GM23338 (cell line): ENCODE data around the gene SNX1. TPM values are rescaled to one million over a fixed set of nuclear protein-coding genes. Genes with fewer than 3 reads are reported as not detected.

Experiments
- ATAC-seq: fragments of 200-7000 bp; cut with Tn5 transposase; 3 replicates; pipeline ENCODE4 v1.9.1; 2020
- DNase-seq: peaks from one replicate; pipeline ENCODE4 v3.0.0-alpha.2; 2015; ENCODE audit warnings: low spot score
- H2AFZ ChIP-seq: fragments of 200-600 bp; sonication (generic); 2 replicates; pipeline ENCODE4 v1.8.0; 2016; ENCODE audit warnings: antibody characterized with exemption, mild to moderate bottlenecking, moderate library complexity
- H3F3A ChIP-seq: fragments of 200-600 bp; sonication (generic); replicated peaks from 2 replicates; pipeline ENCODE4 v1.8.0; 2017; ENCODE audit warnings: antibody characterized with exemption, mixed run types, low read depth
- H3K27ac ChIP-seq: fragments of 200-600 bp; sonication (generic); 2 replicates; pipeline ENCODE4 v1.6.1; 2016; ENCODE audit warnings: low read depth
- H3K27me3 ChIP-seq: fragments of 200-600 bp; sonication (generic); 2 replicates; pipeline ENCODE4 v1.8.0; 2016; ENCODE audit warnings: mild to moderate bottlenecking, mixed run types, moderate library complexity; ENCODE audit not compliant: insufficient read depth
- H3K36me3 ChIP-seq: fragments of 200-600 bp; sonication (generic); 2 replicates; pipeline ENCODE4 v1.8.0; 2016; ENCODE audit warnings: mild to moderate bottlenecking; ENCODE audit not compliant: insufficient read depth
- H3K4me1 ChIP-seq: fragments of 200-600 bp; sonication (generic); 2 replicates; pipeline ENCODE4 v1.8.0; 2016; ENCODE audit warnings: mild to moderate bottlenecking, moderate library complexity; ENCODE audit not compliant: insufficient read depth
- H3K4me2 ChIP-seq: fragments of 200-600 bp; sonication (generic); 2 replicates; pipeline ENCODE4 v1.7.1; 2017; ENCODE audit warnings: mixed run types
- H3K4me3 ChIP-seq: fragments of 200-600 bp; sonication (generic); 2 replicates; pipeline ENCODE4 v1.6.1; 2016; ENCODE audit warnings: mixed run types
- H3K79me2 ChIP-seq: fragments of 200-600 bp; sonication (generic); replicated peaks from 2 replicates; pipeline ENCODE4 v1.8.0; 2017; ENCODE audit warnings: mild to moderate bottlenecking; ENCODE audit not compliant: insufficient read depth
- H3K9me2 ChIP-seq: fragments of 200-600 bp; sonication (generic); 2 replicates; pipeline ENCODE4 v1.8.0; 2017; ENCODE audit not compliant: insufficient read depth
- H4K20me1 ChIP-seq: fragments of 200-600 bp; sonication (generic); replicated peaks from 2 replicates; pipeline ENCODE4 v1.8.0; 2017; ENCODE audit warnings: mild to moderate bottlenecking; ENCODE audit not compliant: insufficient read depth
- H3K27ac Mint-ChIP-seq: 2 replicates; pipeline ENCODE4 v1.8.0; 2020; ENCODE audit warnings: inconsistent platforms, mild to moderate bottlenecking, moderate library complexity, mixed read lengths
- H3K27me3 Mint-ChIP-seq: 3 replicates; pipeline ENCODE4 v1.8.0; 2022; ENCODE audit warnings: low read depth, mild to moderate bottlenecking, moderate library complexity, mixed read lengths, inconsistent platforms; ENCODE audit not compliant: insufficient read depth, poor library complexity
- H3K36me3 Mint-ChIP-seq: 3 replicates; pipeline ENCODE4 v1.8.0; 2021; ENCODE audit warnings: low read depth, mild to moderate bottlenecking, inconsistent platforms, moderate library complexity, mixed read lengths
- H3K4me1 Mint-ChIP-seq: 3 replicates; pipeline ENCODE4 v1.8.0; 2020; ENCODE audit warnings: mild to moderate bottlenecking, inconsistent platforms, mixed read lengths
- H3K4me3 Mint-ChIP-seq: 3 replicates; pipeline ENCODE4 v1.8.0; 2021; ENCODE audit warnings: moderate library complexity, mild to moderate bottlenecking, inconsistent platforms, mixed read lengths
- H3K9me3 Mint-ChIP-seq: 3 replicates; pipeline ENCODE4 v1.8.0; 2020; ENCODE audit warnings: moderate library complexity, mild to moderate bottlenecking, inconsistent platforms, mixed read lengths
- CREB1 ChIP-seq: fragments of 250-450 bp; sonication (Bioruptor Pico); IDR thresholded peaks from 2 replicates; pipeline ENCODE4 v1.5.0; 2020; ENCODE audit warnings: low read depth, mild to moderate bottlenecking, moderate library complexity
- EZH2 ChIP-seq: fragments of 200-600 bp; sonication (generic); IDR thresholded peaks from one replicate; pipeline ENCODE4 v1.8.0; 2017; ENCODE audit warnings: antibody characterized with exemption, mild to moderate bottlenecking, low read depth; ENCODE audit not compliant: unreplicated experiment
- EZH2phosphoT487 ChIP-seq: fragments of 200-600 bp; sonication (generic); IDR thresholded peaks from one replicate; pipeline ENCODE4 v1.8.1; 2018; ENCODE audit warnings: antibody characterized with exemption; ENCODE audit not compliant: unreplicated experiment
- JUNB ChIP-seq: IDR thresholded peaks from one replicate; pipeline ENCODE4 v1.6.1; 2016; ENCODE audit warnings: antibody characterized with exemption; ENCODE audit not compliant: unreplicated experiment
- NANOG ChIP-seq: IDR thresholded peaks from 2 replicates; pipeline ENCODE4 v1.6.1; 2016; ENCODE audit warnings: antibody characterized with exemption, borderline replicate concordance
- POLR2AphosphoS5 ChIP-seq: IDR thresholded peaks from 2 replicates; pipeline ENCODE4 v1.6.1; 2016; ENCODE audit warnings: antibody characterized with exemption, low read depth
- STAT1 ChIP-seq: IDR thresholded peaks from one replicate; pipeline ENCODE4 v1.6.1; 2016; ENCODE audit warnings: antibody characterized with exemption; ENCODE audit not compliant: unreplicated experiment
- ZNF114 ChIP-seq: fragments of 250-450 bp; sonication (Bioruptor Pico); IDR thresholded peaks from 2 replicates; pipeline ENCODE4 v1.5.0; 2020; ENCODE audit warnings: mild to moderate bottlenecking, moderate library complexity
- ZNF331 ChIP-seq: fragments of 250-450 bp; sonication (Bioruptor Pico); IDR thresholded peaks from 2 replicates; pipeline ENCODE4 v1.5.0; 2020; ENCODE audit warnings: low read depth, mild to moderate bottlenecking, moderate library complexity
- polyA plus RNA-seq: library from polyadenylated mRNA; unstranded; fragments of >200 nt; fragmentation: Nextera tagmentation; extraction: Ambion mirVana; gene quantifications from 2 replicates; pipeline ENCODE4 v1.2.1, GENCODE V29; 2016
- total RNA-seq: library from RNA; depleted of rRNA; stranded (reverse); fragments of >200 nt; shearing (Covaris generic); gene quantifications from 2 replicates; pipeline ENCODE4 v1.2.3, GENCODE V29; 2014
- TF ChIP-seq, protein P1 (sequence below), 2 experiments: fragments of 200-600 bp in 1 of 2; sonication (generic) in 1 of 2; conservative IDR thresholded peaks; 2 replicates each; pipeline versions ENCODE4 v1.5.1 to v1.6.1; 2016 to 2017; ENCODE audit warnings: antibody characterized with exemption in 2 of 2, low read depth in 2 of 2, mild to moderate bottlenecking in 2 of 2, moderate library complexity in 1 of 2
- TF ChIP-seq, protein P2 (sequence below): IDR thresholded peaks from 2 replicates; pipeline ENCODE4 v1.6.1; 2016; ENCODE audit warnings: antibody characterized with exemption

The SNX1 gene
- total and polyA plus RNA-seq, 2 experiments from 2014 or later, result 33.3 to 33.8 TPM

DNA sequence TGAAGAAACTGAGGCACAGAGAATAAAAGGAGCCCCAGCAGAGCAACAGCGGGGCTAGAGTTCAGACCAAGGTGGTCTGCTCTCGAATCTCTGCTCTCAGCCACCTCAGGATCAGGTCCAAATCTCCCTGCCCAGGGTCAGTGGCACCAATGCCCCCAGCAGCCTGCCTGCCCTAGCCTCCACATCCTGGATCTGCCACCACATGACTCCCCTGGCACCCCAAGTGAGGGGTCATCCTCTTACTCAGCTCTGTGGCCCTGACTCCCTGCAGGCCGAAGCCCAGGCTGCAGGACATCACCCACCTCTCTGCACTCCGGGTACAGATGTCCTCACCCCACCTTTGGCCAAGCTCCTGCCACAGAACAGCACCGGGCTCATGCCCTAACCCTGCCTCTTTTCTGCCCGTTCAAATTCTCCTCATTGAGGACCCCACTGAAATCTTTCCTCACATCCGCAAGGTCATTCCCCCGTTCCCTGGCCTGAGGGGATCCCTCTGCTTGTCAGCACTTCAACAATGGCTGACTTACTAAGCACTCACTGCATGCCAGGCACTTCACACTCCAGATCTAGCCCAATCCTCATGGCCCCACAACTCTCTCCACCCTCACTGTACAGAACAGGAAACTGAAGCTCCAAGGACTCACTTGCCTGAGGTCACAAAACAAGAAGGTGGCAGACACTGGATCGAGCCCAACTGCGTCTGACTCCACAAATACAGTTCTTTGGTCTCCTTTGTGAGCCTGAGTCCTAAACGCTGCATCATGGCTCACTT is 62.8 kb downstream of the SNX1 start:
- no peak for ATAC-seq
- Histone ChIP-seq H3K36me3 (peaks cover 53% of the 10 kb centered on the region), H3K27me3 (no peaks in the 10 kb centered on the region), H2AFZ (no peak overlapping the region), H3F3A (peaks cover 37% of the 10 kb centered on the region), H4K20me1 (peaks cover 21% of the 10 kb centered on the region), H3K4me1 (peaks cover 10% of the 10 kb centered on the region), H3K9me2 (no peaks in the 10 kb centered on the region), H3K79me2 (peaks cover 21% of the 10 kb centered on the region), H3K27ac (no peak overlapping the region), H3K4me3 (no peak overlapping the region), H3K4me2 (no peak overlapping the region)
- Mint-ChIP-seq H3K4me3 (no peak overlapping the region), H3K27ac (no peak overlapping the region; the same call in 1 of the 2 replicates), H3K27me3 (peaks cover 8% of the 10 kb centered on the region), H3K36me3 (peaks cover 67% of the 10 kb centered on the region), H3K9me3 (no peaks in the 10 kb centered on the region; the same call in 2 of the 3 replicates), H3K4me1 (peaks cover 9% of the 10 kb centered on the region)
- no peak for DNase-seq
- TF ChIP-seq POLR2AphosphoS5, result no peak
- TF ChIP-seq EZH2phosphoT487, result no peak
- TF ChIP-seq, protein P1, sequence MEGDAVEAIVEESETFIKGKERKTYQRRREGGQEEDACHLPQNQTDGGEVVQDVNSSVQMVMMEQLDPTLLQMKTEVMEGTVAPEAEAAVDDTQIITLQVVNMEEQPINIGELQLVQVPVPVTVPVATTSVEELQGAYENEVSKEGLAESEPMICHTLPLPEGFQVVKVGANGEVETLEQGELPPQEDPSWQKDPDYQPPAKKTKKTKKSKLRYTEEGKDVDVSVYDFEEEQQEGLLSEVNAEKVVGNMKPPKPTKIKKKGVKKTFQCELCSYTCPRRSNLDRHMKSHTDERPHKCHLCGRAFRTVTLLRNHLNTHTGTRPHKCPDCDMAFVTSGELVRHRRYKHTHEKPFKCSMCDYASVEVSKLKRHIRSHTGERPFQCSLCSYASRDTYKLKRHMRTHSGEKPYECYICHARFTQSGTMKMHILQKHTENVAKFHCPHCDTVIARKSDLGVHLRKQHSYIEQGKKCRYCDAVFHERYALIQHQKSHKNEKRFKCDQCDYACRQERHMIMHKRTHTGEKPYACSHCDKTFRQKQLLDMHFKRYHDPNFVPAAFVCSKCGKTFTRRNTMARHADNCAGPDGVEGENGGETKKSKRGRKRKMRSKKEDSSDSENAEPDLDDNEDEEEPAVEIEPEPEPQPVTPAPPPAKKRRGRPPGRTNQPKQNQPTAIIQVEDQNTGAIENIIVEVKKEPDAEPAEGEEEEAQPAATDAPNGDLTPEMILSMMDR (conservative IDR thresholded peaks at IDR 0.05; ENCODE audit: low read depth in 2 of 2), result no peak
- TF ChIP-seq ZNF114 (CRISPR knock-in tag), result no peak

DNA sequence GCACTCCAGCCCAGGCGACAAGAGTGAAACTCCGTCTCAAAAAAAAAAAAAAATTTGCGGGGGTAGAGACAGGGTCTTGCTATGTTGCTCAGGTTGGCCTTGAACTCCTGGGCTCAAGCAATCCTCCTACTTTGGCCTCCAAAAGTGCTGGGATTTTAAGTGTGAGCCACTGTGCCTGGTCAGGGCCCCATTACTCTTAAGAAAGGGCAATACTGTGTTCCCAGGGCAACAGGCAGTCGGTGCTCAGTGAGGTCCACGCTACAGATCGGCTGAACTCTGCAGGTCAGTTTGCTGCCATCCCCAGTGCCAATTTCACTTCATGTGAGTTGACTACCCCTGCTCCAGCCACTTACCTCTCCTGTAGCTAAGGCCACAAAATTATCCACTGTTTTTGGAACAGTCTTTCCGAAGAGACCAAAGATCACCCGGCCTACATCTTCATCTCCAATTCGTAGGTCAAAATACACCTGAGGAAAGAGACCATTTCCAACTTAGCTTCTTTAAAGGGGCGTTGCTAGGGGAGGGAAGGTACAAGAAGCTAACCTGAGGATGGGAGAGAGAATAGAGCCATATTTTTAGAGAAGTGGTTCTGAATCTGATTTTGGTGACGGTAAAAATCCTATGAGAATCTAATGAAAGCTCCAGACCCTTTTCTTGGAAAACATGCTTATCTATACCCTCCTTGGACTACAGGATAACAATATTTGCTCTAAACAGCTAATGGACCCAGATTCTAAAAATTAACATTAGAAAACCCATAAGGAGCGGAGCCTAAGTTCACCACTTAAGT is 66.1 kb downstream of the SNX1 start:
- ATAC-seq (no peak), DNase-seq (no peak)
- H3K4me3 ChIP-seq, result peak overlapping the region; percentile 68
- H3K27me3 Mint-ChIP-seq, result peaks cover 4% of the 10 kb centered on the region
- peak overlapping the region; percentile 96 for H3K4me2 ChIP-seq
- H3K4me1 Mint-ChIP-seq, result peaks cover 24% of the 10 kb centered on the region
- H3K9me2 ChIP-seq, result no peaks in the 10 kb centered on the region
- H4K20me1 ChIP-seq, result peaks cover 17% of the 10 kb centered on the region
- H3K9me3 Mint-ChIP-seq, result no peaks in the 10 kb centered on the region
- peak overlapping the region; percentile 42 for H3K27ac ChIP-seq
- no peak for TF ChIP-seq POLR2AphosphoS5
- peaks cover 44% of the 10 kb centered on the region for H3K36me3 Mint-ChIP-seq
- peaks cover 25% of the 10 kb centered on the region for H3K4me1 ChIP-seq
- peak overlapping the region; percentile 89 for H3K4me3 Mint-ChIP-seq
- peaks cover 21% of the 10 kb centered on the region for H3K79me2 ChIP-seq
- peaks cover 33% of the 10 kb centered on the region for H3K36me3 ChIP-seq
- no peaks in the 10 kb centered on the region for H3K27me3 ChIP-seq
- 0 out of 2 replicates have a peak overlapping the region, but pooled peaks have one; percentile 5 for H2AFZ ChIP-seq
- H3K27ac Mint-ChIP-seq, result peak overlapping the region; percentile 61
- peaks cover 21% of the 10 kb centered on the region; the same call in 1 of the 2 replicates for H3F3A ChIP-seq

DNA sequence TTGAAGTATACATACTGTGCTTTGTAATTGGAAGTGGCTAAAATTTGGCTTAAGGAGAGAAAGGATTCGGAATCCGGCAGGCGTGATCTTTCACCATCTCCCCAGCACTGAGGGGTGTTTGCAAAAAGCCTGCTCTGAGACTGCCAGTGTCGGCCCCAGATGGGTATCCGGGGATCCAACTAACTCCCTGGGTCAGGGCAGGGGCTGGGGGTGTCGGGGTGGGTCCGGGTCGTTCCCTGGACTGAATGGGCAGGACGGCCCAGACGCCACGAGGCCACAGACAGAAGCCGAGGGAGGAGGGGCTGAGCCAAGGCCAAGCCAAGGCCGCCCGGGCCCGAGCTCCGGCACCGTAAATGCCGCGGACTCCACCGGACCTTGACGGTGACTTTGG is 66.7 kb downstream of the SNX1 start:
- peaks cover 4% of the 10 kb centered on the region for H3K27me3 Mint-ChIP-seq
- peak overlapping the region; percentile 42 for H3K27ac ChIP-seq

More for the DNA sequence above, 66.7 kb downstream of the SNX1 start:
- Histone ChIP-seq H3K36me3 (peaks cover 27% of the 10 kb centered on the region), H2AFZ (0 out of 2 replicates have a peak overlapping the region, but pooled peaks have one; percentile 5), H3K4me2 (peak overlapping the region; percentile 96), H3F3A (peaks cover 18% of the 10 kb centered on the region; the same call in 1 of the 2 replicates), H4K20me1 (peaks cover 11% of the 10 kb centered on the region), H3K4me1 (peaks cover 25% of the 10 kb centered on the region), H3K27me3 (no peaks in the 10 kb centered on the region), H3K79me2 (peaks cover 21% of the 10 kb centered on the region), H3K9me2 (no peaks in the 10 kb centered on the region), H3K4me3 (peak overlapping the region; percentile 68)
- Mint-ChIP-seq H3K9me3 (no peaks in the 10 kb centered on the region), H3K4me1 (peaks cover 24% of the 10 kb centered on the region), H3K27ac (peak overlapping the region; percentile 82; the same call in 1 of the 2 replicates), H3K36me3 (peaks cover 38% of the 10 kb centered on the region), H3K4me3 (peak overlapping the region; percentile 89)
- TF ChIP-seq CREB1, result no peak
- TF ChIP-seq, protein P1 (conservative IDR thresholded peaks at IDR 0.05; ENCODE audit: low read depth in 2 of 2), result no peak
- no peak for TF ChIP-seq EZH2
- no peak for TF ChIP-seq POLR2AphosphoS5
- TF ChIP-seq EZH2phosphoT487, result no peak
- TF ChIP-seq, protein P2, sequence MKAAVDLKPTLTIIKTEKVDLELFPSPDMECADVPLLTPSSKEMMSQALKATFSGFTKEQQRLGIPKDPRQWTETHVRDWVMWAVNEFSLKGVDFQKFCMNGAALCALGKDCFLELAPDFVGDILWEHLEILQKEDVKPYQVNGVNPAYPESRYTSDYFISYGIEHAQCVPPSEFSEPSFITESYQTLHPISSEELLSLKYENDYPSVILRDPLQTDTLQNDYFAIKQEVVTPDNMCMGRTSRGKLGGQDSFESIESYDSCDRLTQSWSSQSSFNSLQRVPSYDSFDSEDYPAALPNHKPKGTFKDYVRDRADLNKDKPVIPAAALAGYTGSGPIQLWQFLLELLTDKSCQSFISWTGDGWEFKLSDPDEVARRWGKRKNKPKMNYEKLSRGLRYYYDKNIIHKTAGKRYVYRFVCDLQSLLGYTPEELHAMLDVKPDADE, result no peak
- no peak for TF ChIP-seq ZNF331 (CRISPR knock-in tag)
- TF ChIP-seq STAT1, result no peak
- no peak for TF ChIP-seq NANOG
- TF ChIP-seq JUNB, result no peak
- no peak for DNase-seq
- peak; percentile 46 for ATAC-seq
